Measurements from ENCODE around the gene FXR2.
"Not testable (repeated sequence)": the region's sequence is repeated elsewhere in the genome, so short reads cannot be mapped to it uniquely, and the experiment has no call there.

FXR2 gene

DNA sequence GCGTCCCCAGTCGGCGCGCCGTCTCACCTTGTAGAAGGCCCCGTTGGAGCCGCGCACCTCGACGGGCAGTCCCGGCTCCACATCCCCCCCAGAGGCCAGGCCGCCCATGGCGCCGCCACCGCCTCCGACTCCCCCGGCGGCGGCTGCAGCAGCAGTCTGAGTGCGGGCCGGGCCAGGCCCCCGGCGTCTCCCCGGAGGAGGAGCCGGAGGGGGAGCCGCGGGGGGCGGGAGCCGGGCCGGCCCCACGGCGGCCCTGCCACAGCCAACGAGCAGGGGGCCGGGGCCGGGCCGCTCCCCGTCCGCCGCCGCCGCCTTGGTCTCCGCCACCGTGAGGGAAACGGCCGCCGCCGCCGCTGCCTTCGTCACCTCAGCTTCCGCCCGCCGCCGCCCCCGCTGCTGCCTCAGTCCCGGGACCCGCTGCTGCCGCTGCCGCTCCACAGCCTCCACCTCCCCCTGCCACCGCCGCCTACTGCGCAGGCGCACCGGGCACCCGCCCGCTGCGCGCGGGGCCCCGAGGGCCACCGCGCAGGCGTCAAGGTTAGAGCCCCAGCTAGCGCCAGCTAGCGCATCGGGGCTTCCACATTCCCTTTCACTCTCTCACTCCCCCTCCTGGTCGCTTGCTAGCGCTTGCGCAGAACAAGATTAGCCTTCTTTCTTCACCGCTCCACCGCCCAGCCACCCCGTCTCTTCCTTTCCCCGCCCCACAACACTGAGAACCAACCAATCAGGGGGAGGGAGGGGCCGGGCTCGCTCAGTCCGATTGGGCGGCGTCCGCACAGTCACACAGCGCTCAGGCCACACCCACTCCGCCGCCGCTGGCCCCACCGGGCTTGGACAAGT, at the start of gene FXR2:
Gene FXR2, minus strand, starts transcription at position 473 of the 840 bp plus-strand sequence. Its CDS starts 365 bp downstream, at position 108.
- DNase-seq: peak; percentile 91 to 100 (median 99)

DNA sequence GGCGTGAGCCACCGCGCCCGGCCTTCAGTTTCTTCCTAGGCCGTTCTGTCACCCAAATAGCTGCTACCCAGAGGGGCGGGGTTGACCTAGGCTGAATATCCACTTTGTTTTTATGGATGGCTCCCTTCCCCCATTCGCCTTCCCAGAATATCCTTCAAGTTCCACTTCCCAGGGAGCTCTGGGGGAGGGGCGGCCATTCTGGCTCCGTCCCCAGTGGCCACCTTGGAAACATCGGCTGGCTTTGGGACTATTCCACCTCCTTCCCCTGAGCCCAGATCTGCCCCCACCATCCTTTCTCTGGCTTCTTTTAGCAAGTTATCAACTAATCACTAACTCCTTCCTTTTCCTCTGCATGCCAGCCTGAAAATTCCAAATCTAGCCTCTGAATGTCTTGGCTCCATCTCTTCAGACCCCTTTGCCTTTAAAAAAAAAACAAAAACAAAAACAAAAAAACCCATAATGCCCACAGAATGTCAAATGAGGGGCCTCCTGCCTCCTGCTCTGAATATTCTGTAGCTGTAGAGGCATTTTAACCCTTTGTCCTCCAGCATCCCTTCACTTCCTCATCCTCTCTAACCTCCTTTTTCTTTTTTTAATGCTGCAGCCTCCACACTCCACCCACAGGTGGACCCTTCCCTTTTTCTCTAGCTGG, 42.4 kb upstream of the FXR2 start:
- DNase-seq: peak in 42 of 56 donors; percentile 24 to 81 (median 50)

DNA sequence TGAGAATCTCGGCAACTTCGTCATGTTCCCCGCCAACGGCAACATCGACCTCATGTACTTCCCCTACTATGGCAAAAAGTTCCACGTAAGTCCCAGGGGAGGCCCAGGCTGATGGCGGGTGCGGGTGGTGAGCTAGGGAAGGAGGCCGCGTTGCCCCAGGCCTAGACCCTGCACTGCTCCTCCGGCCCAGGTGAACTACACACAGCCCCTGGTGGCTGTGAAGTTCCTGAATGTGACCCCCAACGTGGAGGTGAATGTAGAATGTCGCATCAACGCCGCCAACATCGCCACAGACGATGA, 40.8 kb upstream of the FXR2 start:
- no peak for DNase-seq

DNA sequence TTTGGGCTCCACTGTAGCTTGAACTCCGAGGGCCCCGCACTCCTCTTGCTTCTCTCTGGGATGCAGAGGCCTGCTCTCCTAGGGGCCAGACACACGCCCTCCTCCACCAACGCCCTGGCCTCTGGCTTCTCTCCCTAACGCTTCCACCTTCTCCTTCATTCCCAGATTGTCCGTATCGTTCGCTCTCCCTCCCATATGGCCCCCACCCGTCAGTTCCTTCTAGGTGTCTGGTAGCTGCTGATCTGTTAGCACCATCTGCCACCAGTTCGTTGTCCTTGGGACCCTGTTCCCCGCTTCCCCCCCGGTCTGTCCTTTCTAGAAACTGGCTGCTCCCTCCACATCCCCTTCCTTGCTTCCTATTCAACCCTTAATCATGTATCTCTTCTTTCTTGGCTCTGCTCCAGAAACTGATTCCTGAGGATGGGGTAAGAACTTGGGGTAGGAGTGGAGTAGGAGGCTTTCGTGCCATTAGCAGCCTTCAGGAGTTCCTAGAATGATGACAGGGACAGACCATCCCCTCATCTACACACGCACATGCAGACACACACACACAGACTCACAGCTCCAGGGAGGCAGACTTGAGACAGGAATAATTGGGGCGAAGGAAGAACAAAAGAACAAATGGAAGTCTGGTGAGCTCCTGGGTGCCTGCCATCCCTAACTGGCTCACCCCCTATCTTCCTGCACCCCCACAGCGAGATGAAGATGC, 40.3 kb upstream of the FXR2 start:
- DNase-seq: no peak

DNA sequence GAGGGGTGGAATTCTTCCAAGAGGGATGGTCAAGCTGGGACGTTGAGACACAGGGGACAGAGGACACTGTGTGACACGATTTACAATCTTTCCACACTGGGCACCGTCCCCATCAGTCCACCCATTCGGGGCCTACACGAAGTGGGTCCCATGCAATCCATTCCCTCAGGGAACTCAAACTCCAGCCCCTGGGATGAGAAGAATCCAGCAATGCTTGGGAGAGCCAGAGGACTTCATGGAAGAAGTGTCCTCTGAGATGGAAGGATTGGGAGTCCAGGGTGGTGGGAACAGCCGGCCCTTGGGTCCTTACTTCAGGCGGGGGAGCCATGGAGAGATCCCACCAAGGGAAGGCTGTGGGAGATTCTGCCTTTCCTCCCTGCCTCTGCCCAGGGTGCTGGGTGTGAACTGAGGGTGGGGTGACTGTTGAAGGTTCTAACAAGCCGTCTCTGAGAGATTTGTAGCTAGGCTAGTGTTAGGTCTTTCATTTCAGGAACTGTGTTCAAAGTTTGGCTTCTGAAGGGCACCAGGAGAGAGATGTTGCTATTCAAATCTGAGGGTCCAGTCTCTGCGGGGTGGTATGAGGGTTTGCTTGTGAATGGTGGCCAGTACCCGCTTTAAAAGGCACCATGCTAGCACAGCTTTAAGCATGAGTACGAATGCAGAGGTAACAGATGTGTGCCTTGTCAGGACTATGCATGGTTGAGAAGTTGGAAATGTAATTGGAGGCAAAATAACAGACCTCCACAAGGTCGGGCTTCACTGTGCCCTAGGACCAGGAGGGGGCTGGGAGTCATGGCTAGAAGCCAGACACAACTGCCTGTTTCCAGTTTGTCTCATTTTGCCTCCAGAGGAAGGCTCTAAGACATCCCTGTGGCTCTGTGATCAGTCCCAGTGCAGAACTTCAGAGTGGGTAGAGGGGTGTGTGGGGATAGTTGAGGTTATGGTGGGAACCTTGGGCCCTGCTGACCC, 38.0 kb upstream of the FXR2 start:
- peak in 2 of 56 donors; percentile 5 to 10 for DNase-seq

DNA sequence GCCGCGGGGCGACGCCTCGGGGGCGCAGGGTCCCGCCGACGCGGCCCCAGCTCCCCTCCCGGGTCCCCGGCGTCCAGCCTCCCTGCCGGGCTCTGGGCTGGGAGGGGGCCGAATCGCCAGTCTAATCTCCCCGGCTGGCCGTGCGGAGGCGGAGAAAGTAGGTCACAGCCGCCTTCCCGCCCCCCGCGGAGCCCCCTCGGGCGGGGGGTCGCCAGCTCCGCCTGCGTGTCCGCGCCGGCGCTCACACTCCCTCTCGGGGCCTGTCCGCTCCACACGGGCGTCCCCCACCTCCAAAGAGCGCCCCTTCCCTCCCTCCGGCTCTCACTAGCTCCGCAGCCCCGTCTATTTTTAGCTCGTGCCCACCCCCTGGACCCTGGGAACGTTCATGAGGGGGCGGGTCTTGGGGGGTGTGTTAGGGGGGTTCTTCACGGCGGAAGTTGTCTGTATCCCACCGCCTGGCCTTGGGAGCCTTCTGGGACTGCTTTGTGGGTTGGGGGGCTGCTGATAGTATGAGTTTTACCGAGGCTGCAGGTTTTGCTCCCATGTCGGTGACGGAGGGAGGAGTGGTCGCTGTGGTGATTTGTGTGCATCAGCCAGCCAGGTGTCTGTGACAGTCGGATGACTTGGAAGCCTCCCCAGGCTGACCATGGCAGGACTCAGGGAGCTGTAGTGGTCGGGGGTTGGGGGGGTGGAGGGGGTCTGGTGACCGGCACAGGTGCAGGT, 37.1 kb upstream of the FXR2 start:
- DNase-seq: peak in 21 of 56 donors; percentile 16 to 70 (median 37)

DNA sequence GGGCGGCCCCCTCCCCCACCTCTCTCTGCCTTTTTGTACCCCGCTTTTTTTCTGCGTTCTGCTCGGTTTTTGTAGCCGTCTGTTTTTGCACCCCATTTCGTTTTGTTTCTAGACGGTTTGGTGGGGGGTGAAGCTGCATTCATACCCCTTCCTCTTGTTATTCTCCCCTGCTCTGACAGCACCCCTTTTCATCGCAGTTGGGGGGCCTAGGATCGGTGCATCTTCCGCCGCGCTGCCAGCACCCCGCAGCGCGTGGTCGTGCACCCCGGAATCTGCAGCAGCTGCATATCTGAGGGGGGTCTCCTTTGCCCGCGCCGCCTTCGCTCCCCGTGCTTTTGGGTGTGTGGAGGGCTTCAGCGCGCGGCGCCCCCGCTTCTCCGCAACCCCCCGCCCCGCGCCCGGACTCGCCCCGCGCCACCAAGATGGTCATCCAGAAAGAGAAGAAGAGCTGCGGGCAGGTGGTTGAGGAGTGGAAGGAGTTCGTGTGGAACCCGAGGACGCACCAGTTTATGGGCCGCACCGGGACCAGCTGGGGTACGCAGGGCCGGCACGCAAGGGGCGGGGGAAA, 36.5 kb upstream of the FXR2 start:
- no peak for DNase-seq

DNA sequence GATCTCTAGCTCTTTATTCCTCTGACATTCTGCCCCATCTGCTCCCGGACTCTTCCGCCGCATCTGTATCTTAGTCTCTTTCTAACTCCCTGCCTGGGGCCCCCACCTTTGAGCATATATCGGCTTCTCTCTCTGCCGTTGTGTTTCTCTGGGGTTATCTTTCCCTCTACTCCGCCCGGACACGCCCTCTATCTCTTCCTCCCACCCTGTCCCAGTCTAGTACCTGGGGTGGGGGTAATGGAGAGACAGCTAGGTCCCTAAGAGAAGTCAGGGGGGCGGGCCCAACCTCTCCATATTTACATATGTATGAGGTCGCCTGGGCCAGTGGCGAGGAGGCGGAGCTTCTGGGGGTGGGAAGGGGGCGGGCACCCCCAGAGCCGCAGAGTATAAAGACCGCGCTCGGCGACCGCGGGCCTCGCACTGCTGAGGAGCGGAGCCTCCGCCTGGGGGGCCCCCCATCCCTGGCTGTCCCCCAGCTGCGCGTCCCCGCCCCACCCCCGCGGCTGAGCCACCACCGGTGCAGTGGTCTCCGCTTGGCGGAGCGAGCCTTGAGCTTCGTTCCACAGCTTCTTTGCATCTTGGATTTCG, 35.9 kb upstream of the FXR2 start, which contains the start of gene ATP1B2:
Gene ATP1B2, plus strand, starts transcription at position 418 of the 588 bp plus-strand sequence. CDS start 593 bp downstream, outside the sequence.
- DNase-seq: peak in 42 of 56 donors; percentile 25 to 92 (median 60)

DNA sequence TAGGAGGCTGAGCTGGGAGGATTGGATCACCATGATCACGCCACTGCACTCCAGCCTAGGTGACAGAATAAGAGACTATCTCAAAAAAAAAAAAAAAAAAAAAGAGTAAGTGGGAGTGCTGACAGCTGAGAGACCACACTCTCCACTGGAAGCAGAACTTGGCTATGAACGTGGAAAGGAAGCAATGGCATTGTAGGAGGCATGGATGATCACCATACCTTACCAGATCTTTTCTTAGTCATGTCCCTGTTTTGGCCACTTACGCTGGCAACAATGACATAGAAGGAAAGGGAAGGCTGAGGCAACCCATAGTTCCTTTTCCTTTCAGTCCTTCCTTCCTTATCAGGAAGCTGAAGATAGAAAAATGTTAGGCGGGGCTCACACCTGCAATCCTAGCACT, 32.3 kb upstream of the FXR2 start:
- no peak for DNase-seq

DNA sequence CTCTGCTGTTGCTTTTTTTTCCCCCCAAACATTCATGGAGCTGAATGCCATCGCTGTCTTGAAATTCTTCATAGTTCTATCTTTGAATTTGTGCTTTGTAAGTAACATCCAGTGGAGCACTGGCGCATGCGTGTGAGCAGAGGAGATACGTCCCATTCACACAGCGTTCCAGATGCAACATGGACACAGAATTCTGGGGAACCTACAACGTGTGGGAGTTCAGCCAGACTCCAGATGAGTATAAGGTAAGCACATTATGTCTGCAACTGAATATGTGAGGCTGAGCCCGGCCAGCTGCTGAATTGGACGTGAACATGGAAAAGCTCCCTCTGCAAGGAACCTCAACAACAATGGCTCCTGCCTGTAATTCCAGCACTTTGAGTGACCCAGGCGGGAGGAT, 31.8 kb upstream of the FXR2 start:
- DNase-seq: no peak

DNA sequence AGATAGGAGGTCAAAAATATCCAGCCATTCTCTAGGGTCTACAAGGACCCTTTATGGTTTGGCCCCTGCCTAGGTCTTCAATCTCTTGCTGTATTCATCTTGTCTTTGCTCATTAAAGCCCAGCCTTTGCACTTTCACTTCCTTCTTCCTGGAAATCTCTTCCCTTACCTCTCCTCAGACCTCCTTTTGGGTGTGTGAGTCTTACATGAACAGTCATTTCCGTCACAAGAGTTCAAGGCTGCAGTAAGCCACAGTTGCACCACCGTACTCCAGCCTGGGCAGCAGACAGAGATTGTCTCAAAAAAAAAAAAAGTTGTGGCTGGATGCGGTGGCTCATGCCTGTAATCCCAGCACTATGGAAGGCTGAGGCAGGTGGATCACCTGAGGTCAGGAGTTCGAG, 30.1 kb upstream of the FXR2 start:
- DNase-seq: no peak

DNA sequence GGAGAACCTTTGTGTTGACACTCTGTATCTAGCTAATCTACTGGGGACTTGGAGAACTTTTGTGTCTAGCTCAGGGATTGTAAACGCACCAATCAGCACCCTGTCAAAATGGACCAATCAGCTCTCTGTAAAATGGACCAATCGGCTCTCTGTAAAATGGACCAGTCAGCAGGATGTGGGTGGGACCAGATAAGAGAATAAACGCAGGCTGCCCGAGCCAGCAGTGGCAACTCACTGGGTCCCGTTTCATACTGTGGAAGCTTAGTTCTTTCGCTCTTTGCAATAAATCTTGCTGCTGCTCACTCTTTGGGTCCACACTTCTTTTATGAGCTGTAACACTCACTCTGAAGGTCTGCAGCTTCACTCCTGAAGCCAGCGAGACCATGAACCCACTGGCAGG, 26.9 kb upstream of the FXR2 start:
- not testable (repeated sequence) for DNase-seq

DNA sequence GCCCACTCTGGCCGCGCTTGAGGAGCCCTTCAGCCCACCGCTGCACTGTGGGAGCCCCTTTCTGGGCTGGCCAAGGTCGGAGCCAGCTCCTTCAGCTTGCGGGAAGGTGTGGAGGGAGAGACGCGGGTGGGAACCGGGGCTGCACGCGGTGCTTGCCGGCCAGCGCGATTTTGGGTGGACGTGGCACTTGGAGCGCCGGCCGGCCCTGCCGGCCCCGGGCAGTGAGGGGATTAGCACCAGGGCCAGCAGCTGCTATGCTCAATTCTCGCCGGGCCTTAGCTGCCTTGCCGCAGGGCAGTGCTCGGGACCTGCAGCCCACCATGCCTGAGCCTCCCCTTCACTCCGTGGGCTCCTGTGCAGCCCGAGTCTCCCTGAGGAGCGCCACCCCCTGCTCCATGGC, 26.1 kb upstream of the FXR2 start:
- no peak for DNase-seq

DNA sequence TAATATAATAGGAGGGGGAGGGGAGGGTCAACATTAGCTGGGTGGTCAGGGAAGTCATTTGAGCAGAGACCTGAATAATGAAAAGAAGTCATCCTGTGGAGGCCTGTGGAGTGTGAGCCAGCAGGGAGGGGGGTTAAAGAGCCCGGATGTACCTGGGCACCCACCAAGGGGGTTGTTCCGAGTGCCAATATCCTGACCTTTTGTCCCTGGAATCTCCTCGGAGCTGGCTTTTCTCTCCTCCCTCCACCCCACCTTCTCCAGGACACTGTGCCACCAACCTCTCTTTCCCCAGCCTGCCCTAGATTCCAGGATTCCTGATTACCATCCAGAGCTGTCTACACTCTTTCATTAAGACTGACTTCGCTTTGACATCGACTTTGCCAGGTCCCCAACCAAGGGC, 21.5 kb upstream of the FXR2 start:
- DNase-seq: no peak

DNA sequence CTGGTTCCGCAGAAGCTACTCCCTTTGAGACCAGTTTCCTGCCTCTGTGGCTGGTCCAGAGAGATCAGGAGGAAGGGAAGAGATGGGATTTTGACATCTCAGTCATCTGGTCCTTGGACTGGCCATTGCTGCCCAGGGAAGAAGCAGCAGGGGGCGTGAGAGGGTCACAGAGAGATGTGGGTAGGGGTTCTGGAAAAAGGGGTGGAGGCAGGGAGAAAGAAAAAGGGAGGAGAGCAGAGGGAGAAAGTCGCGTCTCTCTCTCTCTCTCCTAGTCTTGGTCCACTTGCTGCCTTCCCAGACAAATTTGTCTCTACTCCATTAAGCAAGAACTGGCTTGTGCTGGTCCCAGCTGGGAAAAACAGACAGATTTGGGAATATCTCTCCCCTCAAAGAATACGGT, 19.7 kb upstream of the FXR2 start:
- DNase-seq: peak in 28 of 56 donors; percentile 20 to 70 (median 36)

DNA sequence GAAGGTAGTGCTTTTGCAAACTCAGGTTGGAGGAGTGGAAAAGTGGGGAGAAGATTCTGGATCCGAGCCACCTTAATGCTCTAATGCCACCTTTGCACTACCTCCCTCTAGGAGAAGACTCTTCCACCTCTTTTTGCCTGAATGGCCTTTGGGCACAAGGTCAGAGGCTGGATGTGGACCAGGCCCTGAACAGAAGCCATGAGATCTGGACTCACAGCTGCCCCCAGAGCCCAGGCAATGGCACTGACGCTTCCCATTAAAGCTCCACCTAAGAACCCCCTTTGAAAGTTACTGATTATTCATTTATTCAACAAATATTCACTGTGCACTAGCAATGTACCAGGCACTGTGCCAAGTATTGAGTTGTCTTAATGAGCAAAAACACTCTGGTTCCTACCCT, 18.4 kb upstream of the FXR2 start:
- no peak for DNase-seq

DNA sequence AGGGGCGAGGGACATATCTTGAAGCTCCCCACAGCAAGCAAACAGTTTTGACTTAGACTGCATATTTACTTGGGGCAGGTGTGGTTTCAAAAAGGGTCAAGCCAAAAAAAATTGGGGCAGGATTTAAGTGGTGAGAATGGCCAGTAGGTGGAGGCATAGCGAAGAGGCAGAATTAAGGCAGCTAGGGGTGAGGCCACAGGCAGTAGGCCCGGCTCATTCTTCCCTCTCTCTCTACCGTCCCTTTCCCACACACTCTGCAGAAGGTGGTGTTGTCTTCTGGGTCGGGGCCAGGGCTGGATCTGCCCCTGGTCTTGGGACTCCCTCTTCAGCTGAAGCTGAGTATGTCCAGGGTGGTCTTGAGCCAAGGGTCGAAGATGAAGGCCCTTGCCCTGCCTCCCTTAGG, 17.8 kb upstream of the FXR2 start:
- DNase-seq: peak in 4 of 56 donors; percentile 5 to 19 (median 10)

DNA sequence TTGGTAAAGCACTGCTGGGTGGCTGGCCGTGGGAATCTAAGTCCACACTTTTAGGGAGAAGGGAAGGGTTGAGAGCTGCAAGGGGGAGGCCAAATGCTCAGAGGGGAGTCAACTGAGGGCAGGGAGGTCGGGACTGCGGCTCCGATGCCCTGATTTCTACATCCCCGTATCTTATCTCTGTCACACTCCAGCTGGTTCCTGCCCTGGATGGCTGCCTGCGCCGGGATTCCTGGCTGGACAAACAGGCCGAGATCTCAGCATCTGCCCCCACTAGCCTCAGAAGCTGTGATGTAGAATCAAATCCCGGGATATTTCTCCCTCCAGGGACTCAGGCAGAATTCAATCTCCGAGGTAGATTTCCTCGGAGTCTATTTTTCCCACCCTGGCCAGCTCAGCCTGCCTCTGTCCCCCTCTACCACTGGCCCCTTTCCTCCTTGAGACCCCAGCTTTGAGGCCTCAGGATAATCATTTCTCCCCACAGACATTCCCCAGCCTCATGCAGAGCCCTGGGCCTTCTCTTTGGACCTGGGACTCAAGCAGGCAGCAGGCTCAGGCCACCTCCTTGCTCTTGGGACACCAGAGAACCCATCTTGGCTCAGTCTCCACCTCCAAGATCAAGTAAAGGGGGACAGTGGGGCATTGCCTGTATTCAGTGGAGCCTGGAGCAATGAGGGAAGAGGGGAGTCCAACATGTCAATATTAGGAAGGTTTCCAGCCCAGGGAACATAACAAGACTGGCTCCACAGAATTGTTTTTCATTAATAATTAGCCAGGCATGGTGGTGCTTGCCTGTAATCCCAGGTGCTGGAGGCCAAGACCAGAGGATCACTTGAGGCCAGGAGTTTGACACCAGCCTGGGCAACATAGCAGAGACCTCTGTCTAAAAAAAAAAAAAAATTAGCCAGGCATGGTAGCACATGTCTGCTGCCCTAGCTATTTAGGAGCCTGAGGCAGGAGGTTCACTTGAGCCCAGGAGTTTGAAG, 17.0 kb upstream of the FXR2 start:
- DNase-seq: no peak

All from amygdala (tissue), 56 donors.